H1 (cell line): Measurements from ENCODE around the gene NCOA6. TPM values are rescaled to one million over a fixed set of nuclear protein-coding genes. Genes with fewer than 3 reads are reported as not detected.

ENCODE experiments used
- CTCF ChIA-PET: fragments of 300-600 bp; sonication (Branson Sonifier 250); formaldehyde crosslinking; loops from one replicate; lab custom pipeline; 2021; ENCODE audit not compliant: partially characterized antibody; lab: Charles Lee
- POLR2A ChIA-PET: fragments of 300-600 bp; sonication (Branson Sonifier 250); formaldehyde crosslinking; loops from one replicate; lab custom pipeline; 2021; ENCODE audit warnings: inconsistent platforms; ENCODE audit not compliant: partially characterized antibody; lab: Charles Lee
- DNase-seq, 2 experiments: peaks; one replicate each; pipeline versions ENCODE4 v3.0.0 to v3.0.0-alpha.2; 2010 to 2022; ENCODE audit warnings: low spot score in 2 of 2, low read depth in 1 of 2, mixed read lengths in 1 of 2
- FAIRE-seq: peaks from 2 replicates; lab custom pipeline; 2011; peaks lifted over from hg19 to GRCh38; lab: Jason Lieb, UNC
- H2AFZ ChIP-seq: 2 replicates; pipeline ENCODE4 v1.8.1; 2012; ENCODE audit warnings: low read length, inconsistent platforms
- H2AK5ac ChIP-seq: 2 replicates; pipeline ENCODE4 v1.6.1; 2013; ENCODE audit warnings: low read depth, low read length
- H2BK120ac ChIP-seq: replicated peaks from 2 replicates; pipeline ENCODE3; 2013; ENCODE audit warnings: low read depth, low read length, inconsistent platforms
- H2BK12ac ChIP-seq: 2 replicates; pipeline ENCODE4 v1.6.1; 2013; ENCODE audit warnings: low read depth, low read length
- H2BK15ac ChIP-seq: 2 replicates; pipeline ENCODE4 v1.6.1; 2013; ENCODE audit warnings: low read length
- H2BK20ac ChIP-seq: 2 replicates; pipeline ENCODE4 v1.6.1; 2013; ENCODE audit warnings: low read length
- H2BK5ac ChIP-seq: 2 replicates; pipeline ENCODE4 v1.6.1; 2013; ENCODE audit warnings: low read depth, low read length
- H3K14ac ChIP-seq: 2 replicates; pipeline ENCODE4 v1.6.1; 2013; ENCODE audit warnings: inconsistent platforms; ENCODE audit not compliant: insufficient read length
- H3K18ac ChIP-seq: 2 replicates; pipeline ENCODE4 v1.6.1; 2013; ENCODE audit warnings: low read length; ENCODE audit errors: extremely low read depth
- H3K23ac ChIP-seq: 2 replicates; pipeline ENCODE4 v1.6.1; 2013; ENCODE audit warnings: inconsistent platforms; ENCODE audit not compliant: insufficient read length
- H3K23me2 ChIP-seq: 2 replicates; pipeline ENCODE4 v1.6.1; 2013; ENCODE audit warnings: low read depth, low read length
- H3K27ac ChIP-seq: 2 replicates; pipeline ENCODE4 v1.6.1; 2011; ENCODE audit warnings: low read depth, low read length, inconsistent platforms
- H3K27me3 ChIP-seq, 4 experiments: replicated peaks in 1 of 4; 1 replicate in 1 of 4; 2 replicates in 3 of 4; pipeline versions ENCODE4 v1.6.1 to v1.8.1; 2011 to 2013; ENCODE audit warnings: low read length in 3 of 4, mild to moderate bottlenecking in 3 of 4, inconsistent platforms in 2 of 4, mixed read lengths in 2 of 4, moderate library complexity in 1 of 4; ENCODE audit not compliant: control insufficient read depth in 3 of 4, insufficient read depth in 3 of 4; ENCODE audit errors: extremely low read depth in 1 of 4
- H3K36me3 ChIP-seq, 4 experiments: 2 replicates each; pipeline versions ENCODE4 v1.6.1 to v1.8.1; 2011 to 2013; ENCODE audit warnings: mild to moderate bottlenecking in 4 of 4, low read length in 3 of 4, moderate library complexity in 2 of 4, control low read depth in 1 of 4, inconsistent platforms in 1 of 4; ENCODE audit not compliant: insufficient read depth in 4 of 4, control insufficient read depth in 2 of 4
- H3K4ac ChIP-seq: replicated peaks from 2 replicates; pipeline ENCODE3; 2013; ENCODE audit warnings: low read length, low read depth, mixed read lengths, inconsistent platforms; ENCODE audit not compliant: insufficient read length
- H3K4me1 ChIP-seq, 4 experiments: replicated peaks in 1 of 4; 1 replicate in 1 of 4; 2 replicates in 3 of 4; pipeline versions ENCODE4 v1.6.1 to v1.8.1; 2011 to 2013; ENCODE audit warnings: low read length in 3 of 4, inconsistent platforms in 2 of 4, mixed read lengths in 1 of 4; ENCODE audit not compliant: insufficient read depth in 4 of 4, control insufficient read depth in 3 of 4
- H3K4me2 ChIP-seq, 2 experiments: 2 replicates each; pipeline versions ENCODE4 v1.6.1 to v1.8.1; 2011 to 2013; ENCODE audit warnings: low read depth in 2 of 2, low read length in 2 of 2, control low read depth in 1 of 2, inconsistent platforms in 1 of 2, mild to moderate bottlenecking in 1 of 2; ENCODE audit not compliant: insufficient read depth in 1 of 2
- H3K4me3 ChIP-seq, 4 experiments: fragments of 200-600, 300-600 bp in 1 of 4; sonication (generic), shearing (Covaris generic), sonication (Bioruptor Twin) in 1 of 4; 2 replicates each; pipeline versions ENCODE4 v1.5.1 to v1.8.1; 2011 to 2016; ENCODE audit warnings: low read length in 4 of 4, low read depth in 3 of 4, control low read depth in 2 of 4, inconsistent platforms in 2 of 4, mild to moderate bottlenecking in 2 of 4, mixed read lengths in 1 of 4, moderate library complexity in 1 of 4; ENCODE audit not compliant: insufficient read depth in 2 of 4; ENCODE audit errors: extremely low read depth in 1 of 4
- H3K56ac ChIP-seq: replicated peaks from 2 replicates; pipeline ENCODE3; 2013; ENCODE audit warnings: low read depth, mild to moderate bottlenecking, mixed read lengths, low read length, inconsistent platforms; ENCODE audit not compliant: insufficient read length
- H3K79me1 ChIP-seq: 2 replicates; pipeline ENCODE4 v1.6.1; 2013; ENCODE audit warnings: low read depth, low read length, control low read depth
- H3K79me2 ChIP-seq, 2 experiments: 2 replicates each; pipeline versions ENCODE4 v1.6.1 to v1.8.1; 2012 to 2013; ENCODE audit warnings: low read length in 2 of 2, mild to moderate bottlenecking in 2 of 2, inconsistent platforms in 1 of 2; ENCODE audit not compliant: insufficient read depth in 2 of 2, control insufficient read depth in 1 of 2
- H3K9ac ChIP-seq, 4 experiments: replicated peaks in 1 of 4; 1 replicate in 1 of 4; 2 replicates in 3 of 4; pipeline versions ENCODE4 v1.6.1 to v1.8.1; 2011 to 2013; ENCODE audit warnings: low read depth in 3 of 4, low read length in 3 of 4, control low read depth in 2 of 4, mild to moderate bottlenecking in 2 of 4, moderate library complexity in 2 of 4, inconsistent platforms in 1 of 4; ENCODE audit errors: extremely low read depth in 1 of 4
- H3K9me3 ChIP-seq, 2 experiments: 2 replicates each; pipeline versions ENCODE4 v1.6.1 to v1.8.1; 2012 to 2013; ENCODE audit warnings: mild to moderate bottlenecking in 2 of 2, moderate library complexity in 2 of 2, control low read depth in 1 of 2, inconsistent platforms in 1 of 2, low read depth in 1 of 2, low read length in 1 of 2, mixed read lengths in 1 of 2; ENCODE audit not compliant: insufficient read depth in 2 of 2
- H4K20me1 ChIP-seq, 2 experiments: replicated peaks in 1 of 2; 2 replicates each; pipeline versions ENCODE3 to v1.8.1; 2011 to 2013; ENCODE audit warnings: inconsistent platforms in 2 of 2, low read length in 2 of 2, mild to moderate bottlenecking in 1 of 2; ENCODE audit not compliant: insufficient read depth in 2 of 2, control insufficient read depth in 1 of 2
- H4K5ac ChIP-seq: 2 replicates; pipeline ENCODE4 v1.6.1; 2013; ENCODE audit warnings: low read length, low read depth, mixed read lengths, inconsistent platforms; ENCODE audit not compliant: insufficient read length
- H4K8ac ChIP-seq: 2 replicates; pipeline ENCODE4 v1.8.0; 2013; ENCODE audit warnings: mild to moderate bottlenecking, moderate library complexity, low read length, inconsistent platforms; ENCODE audit not compliant: insufficient read depth; ENCODE audit errors: extremely low read depth
- H4K91ac ChIP-seq: replicated peaks from 2 replicates; pipeline ENCODE3; 2013; ENCODE audit warnings: low read length, mixed read lengths, inconsistent platforms; ENCODE audit not compliant: insufficient read length
- ASH2L ChIP-seq: fragments of 200-600, 300-600 bp; sonication (generic); IDR thresholded peaks from one replicate; pipeline ENCODE4 v1.7.1; 2017; ENCODE audit warnings: low read length
- NANOG ChIP-seq: IDR thresholded peaks from 2 replicates; pipeline ENCODE4 v1.6.1; 2011; ENCODE audit warnings: low read length, low read depth, mild to moderate bottlenecking, inconsistent platforms; ENCODE audit not compliant: insufficient read depth, poor library complexity, severe bottlenecking
- NRF1 ChIP-seq: IDR thresholded peaks from 2 replicates; pipeline ENCODE4 v1.6.1; 2011; ENCODE audit warnings: mild to moderate bottlenecking, low read depth, low read length, improper control_type of control experiment
- PHF8 ChIP-seq: fragments of 200-600 bp; sonication (generic); conservative IDR thresholded peaks from 2 replicates; pipeline ENCODE4 v1.7.1; 2012; ENCODE audit warnings: low read depth, mild to moderate bottlenecking, inconsistent platforms, low read length, moderate library complexity
- POLR2AphosphoS5 ChIP-seq: IDR thresholded peaks from 2 replicates; pipeline ENCODE4 v1.6.1; 2011; ENCODE audit warnings: low read depth, low read length
- RNF2 ChIP-seq: fragments of 200-900, 300-1000 bp; sonication (generic); IDR thresholded peaks from 2 replicates; pipeline ENCODE4 v1.7.1; 2016; ENCODE audit warnings: borderline replicate concordance, low read depth, mild to moderate bottlenecking, antibody characterized with exemption, low read length; ENCODE audit not compliant: poor library complexity, severe bottlenecking; ENCODE audit errors: missing control alignments
- RXRA ChIP-seq: IDR thresholded peaks from 2 replicates; pipeline ENCODE4 v1.6.1; 2011; ENCODE audit warnings: low read depth, mild to moderate bottlenecking, low read length, moderate library complexity; ENCODE audit not compliant: insufficient read depth
- SIN3A ChIP-seq, 2 experiments: IDR thresholded peaks in 1 of 2; conservative IDR thresholded peaks in 1 of 2; 2 replicates each; pipeline ENCODE4 v1.6.1; 2011 to 2012; ENCODE audit warnings: low read length in 2 of 2, improper control_type of control experiment in 1 of 2, low read depth in 1 of 2, mild to moderate bottlenecking in 1 of 2
- SIX5 ChIP-seq: IDR thresholded peaks from 2 replicates; pipeline ENCODE4 v1.6.1; 2011; ENCODE audit warnings: mild to moderate bottlenecking, low read depth, low read length
- SP2 ChIP-seq: IDR thresholded peaks from 2 replicates; pipeline ENCODE4 v1.6.1; 2012; ENCODE audit warnings: mild to moderate bottlenecking, low read length, inconsistent platforms
- TAF1 ChIP-seq: IDR thresholded peaks from 2 replicates; pipeline ENCODE4 v1.6.1; 2011; ENCODE audit warnings: mild to moderate bottlenecking, low read depth, low read length
- TCF12 ChIP-seq: IDR thresholded peaks from 2 replicates; pipeline ENCODE4 v1.6.1; 2011; ENCODE audit warnings: low read depth, mild to moderate bottlenecking, low read length
- TEAD4 ChIP-seq: IDR thresholded peaks from 2 replicates; pipeline ENCODE4 v1.6.1; 2012; ENCODE audit warnings: low read depth, low read length, inconsistent platforms, mixed read lengths
- polyA plus RNA-seq, 7 experiments: library from polyadenylated mRNA; depleted of rRNA in 3 of 7; stranded (reverse) in 5 of 7; unstranded in 2 of 7; fragments of >200 nt in 5 of 7; fragments of 200-250 nt in 2 of 7; gene quantifications; 1 replicate in 5 of 7; 2 replicates in 1 of 7; 4 replicates in 1 of 7; pipeline versions ENCODE4 v1.2.1 to v1.2.3, GENCODE V29; 2011 to 2013; ENCODE audit warnings: missing spikeins in 2 of 7, mixed read lengths in 2 of 7
- total RNA-seq: library from RNA; stranded (reverse); fragmentation: NEBNext Ultra II Directional; extraction: Animal tissue kit (Norgen Biotek cat#: 25700); gene quantifications from 2 replicates; pipeline ENCODE4 v1.2.1, GENCODE V29; 2021
- TF ChIP-seq, protein P1 (sequence below): IDR thresholded peaks from 2 replicates; pipeline ENCODE4 v1.6.1; 2012; ENCODE audit warnings: low read length, inconsistent platforms

The NCOA6 gene
- total and polyA plus RNA-seq, 2 of the 8 experiments (the other 6 are each of a cell fraction or from before 2014, with no cell fraction given), result 9.0 to 9.5 TPM

DNA sequence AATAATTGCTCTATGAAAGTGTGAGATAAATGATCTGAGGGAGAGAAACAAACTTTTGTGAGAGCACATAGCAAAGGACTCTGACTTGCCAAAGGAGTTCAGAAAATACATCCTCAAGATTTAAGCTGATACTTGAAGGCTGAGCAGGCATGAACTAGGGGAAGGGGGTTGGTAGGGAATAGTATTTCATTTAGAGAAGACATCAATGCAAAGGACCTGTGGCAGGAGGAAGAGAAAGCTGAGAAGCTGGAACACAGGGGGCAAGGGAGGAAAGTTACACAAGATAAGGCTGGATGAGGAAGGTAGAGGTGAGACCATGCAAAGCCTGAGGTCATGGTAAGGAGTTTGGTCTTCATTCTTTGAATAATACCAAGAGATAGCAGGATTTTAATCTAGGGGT lies 50.6 kb downstream of the NCOA6 start:
- Histone ChIP-seq H3K18ac (no peak overlapping the region), H3K14ac (no peak overlapping the region), H2BK20ac (no peak overlapping the region), H4K5ac (no peak overlapping the region), H3K4me1 (no peaks in the 10 kb centered on the region), H2BK5ac (no peak overlapping the region), H2AFZ (no peak overlapping the region), H3K9ac (no peak overlapping the region), H3K79me2 (no peaks in the 10 kb centered on the region), H3K4ac (no peak overlapping the region), H3K9me3 (no peaks in the 10 kb centered on the region), H4K20me1 (peaks cover 0 to 1% of the 10 kb centered on the region in 2 experiments), H2BK12ac (no peak overlapping the region), H4K8ac (no peak overlapping the region), H3K27me3 (no peaks in the 10 kb centered on the region), H3K4me2 (no peak overlapping the region), H2AK5ac (no peak overlapping the region), H3K56ac (no peak overlapping the region), H3K4me3 (no peak overlapping the region), H3K23me2 (no peaks in the 10 kb centered on the region), H2BK15ac (no peak overlapping the region), H2BK120ac (no peak overlapping the region), H3K79me1 (no peaks in the 10 kb centered on the region), H3K36me3 (peaks cover 0 to 5% (median 4%) of the 10 kb centered on the region in 4 experiments; a peak in 3 of 8 replicates), H3K23ac (no peak overlapping the region), H3K27ac (no peak overlapping the region), H4K91ac (no peak overlapping the region)
- FAIRE-seq (no peak), DNase-seq (no peak)
- ChIA-PET CTCF (interaction anchor here (0.7 to 1.2 kb wide), 2 partner anchors 238 to 502 kb away, joined by 3 read pairs; no protein-coding TSS in a partner anchor), POLR2A (no interaction called here)
- TF ChIP-seq PHF8 (no peak), SP2 (no peak), SIX5 (no peak), NANOG (no peak), RNF2 (no peak), TEAD4 (no peak), TAF1 (no peak), POLR2AphosphoS5 (no peak), TCF12 (no peak), NRF1 (no peak), ASH2L (no peak), SIN3A (conservative IDR thresholded peaks at IDR 0.05 in 1 of 2, IDR thresholded peaks at IDR 0.05 in 1 of 2; ENCODE audit: low read depth in 1 of 2, low read length in 2 of 2) (no peak), RXRA (no peak)
- TF ChIP-seq, protein P1, sequence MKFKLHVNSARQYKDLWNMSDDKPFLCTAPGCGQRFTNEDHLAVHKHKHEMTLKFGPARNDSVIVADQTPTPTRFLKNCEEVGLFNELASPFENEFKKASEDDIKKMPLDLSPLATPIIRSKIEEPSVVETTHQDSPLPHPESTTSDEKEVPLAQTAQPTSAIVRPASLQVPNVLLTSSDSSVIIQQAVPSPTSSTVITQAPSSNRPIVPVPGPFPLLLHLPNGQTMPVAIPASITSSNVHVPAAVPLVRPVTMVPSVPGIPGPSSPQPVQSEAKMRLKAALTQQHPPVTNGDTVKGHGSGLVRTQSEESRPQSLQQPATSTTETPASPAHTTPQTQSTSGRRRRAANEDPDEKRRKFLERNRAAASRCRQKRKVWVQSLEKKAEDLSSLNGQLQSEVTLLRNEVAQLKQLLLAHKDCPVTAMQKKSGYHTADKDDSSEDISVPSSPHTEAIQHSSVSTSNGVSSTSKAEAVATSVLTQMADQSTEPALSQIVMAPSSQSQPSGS, result no peak
